Measurements from ENCODE around the gene ZNF565. TPM values are rescaled to one million over a fixed set of nuclear protein-coding genes. Genes with fewer than 3 reads are reported as not detected.
A peak's percentile ranks its signal among the peaks of the same experiment; 100 is the strongest.
"Not testable (repeated sequence)": the region's sequence is repeated elsewhere in the genome, so short reads cannot be mapped to it uniquely, and the experiment has no call there.

Gene ZNF565
- total and polyA plus RNA-seq, 8 donors, result 2.1 to 3.5 (median 2.6) TPM

- no peaks in the 10 kb centered on the region for H3K4me1 ChIP-seq
- no peak for ATAC-seq
- FAIRE-seq, result no peak
- no peak overlapping the region for H3K27ac ChIP-seq
- TF ChIP-seq CTCF (IDR thresholded peaks at IDR 0.05), result no peak
- intact Hi-C loops (cut with DNase I), result no loop called here
- no peaks in the 10 kb centered on the region for H3K27me3 ChIP-seq
- no peaks in the 10 kb centered on the region for H3K9me3 ChIP-seq
- no peak for DNase-seq
- 85% methylated on average over 17 of the region's 17 CpGs for WGBS, 2 donors
- H3K4me3 ChIP-seq, result no peak overlapping the region
- H3K36me3 ChIP-seq, result peaks cover 0 to 8% (median 4%) of the 10 kb centered on the region in 3 donors
These were observed 31.7 kb downstream of the ZNF565 start for GRCh38 chr19:36182612-36183244.

GRCh38 chr19:36179077-36179476 lies 35.4 kb downstream of the ZNF565 start:
- ATAC-seq; H3K36me3 ChIP-seq; H3K9me3 ChIP-seq; H3K4me3 ChIP-seq; intact Hi-C loops (cut with DNase I); FAIRE-seq; H3K27ac ChIP-seq; DNase-seq; H3K4me1 ChIP-seq; H3K27me3 ChIP-seq: not testable (repeated sequence)
- 36 to 65% methylated on average over 2 of the region's 2 CpGs for WGBS, 2 donors

- intact Hi-C loops (cut with DNase I), result loop anchor here in 1 of 3 donors (5.0 kb wide), 1 partner anchor 47 kb away; no protein-coding TSS in a partner anchor
- WGBS, 2 donors, result 66 to 72% methylated on average over 7 to 8 of the region's 8 CpGs
- not testable (repeated sequence) for H3K27ac ChIP-seq
These were observed 40.6 kb downstream of the ZNF565 start for GRCh38 chr19:36173846-36174245.

GRCh38 chr19:36172852-36173251 lies 41.6 kb downstream of the ZNF565 start:
- no peaks in the 10 kb centered on the region for H3K36me3 ChIP-seq
- H3K4me3 ChIP-seq, result no peak overlapping the region
- FAIRE-seq (no peak), DNase-seq (no peak), ATAC-seq (no peak)
- H3K27me3 ChIP-seq, result no peaks in the 10 kb centered on the region
- intact Hi-C loops (cut with DNase I), result loop anchor here in 1 of 3 donors (5.0 kb wide), 1 partner anchor 46 kb away; no protein-coding TSS in a partner anchor
- no peak overlapping the region for H3K27ac ChIP-seq
- H3K4me1 ChIP-seq, result peaks cover 0 to 5% (median 0%) of the 10 kb centered on the region in 3 donors
- no peak for TF ChIP-seq CTCF (IDR thresholded peaks at IDR 0.05)
- H3K9me3 ChIP-seq, result no peaks in the 10 kb centered on the region
- 69 to 83% methylated on average over 5 of the region's 5 CpGs for WGBS, 2 donors

More at GRCh38 chr19:36173846-36174245, 40.6 kb downstream of the ZNF565 start:
- not testable (repeated sequence) for H3K4me3 ChIP-seq, FAIRE-seq, ATAC-seq, H3K4me1 ChIP-seq, H3K9me3 ChIP-seq, H3K36me3 ChIP-seq, H3K27me3 ChIP-seq, DNase-seq

GRCh38 chr19:36169084-36169760 lies 45.2 kb downstream of the ZNF565 start:
- no peak for FAIRE-seq
- intact Hi-C loops (cut with DNase I), result loop anchor here in 1 of 3 donors (5.0 kb wide), 1 partner anchor 42 kb away; no protein-coding TSS in a partner anchor
- Histone ChIP-seq H3K4me1 (peaks cover 0 to 5% (median 0%) of the 10 kb centered on the region in 3 donors), H3K4me3 (no peak overlapping the region), H3K27me3 (no peaks in the 10 kb centered on the region), H3K27ac (peak overlapping the region in 3 of 4 donors; percentile 14 to 66 (median 65)), H3K9me3 (no peaks in the 10 kb centered on the region), H3K36me3 (no peaks in the 10 kb centered on the region)
- peak in 3 of 4 donors; percentile 44 to 54 (median 50) for ATAC-seq
- peak in 1 of 6 donors; percentile 17 for DNase-seq
- 35 to 37% methylated on average over 9 of the region's 9 CpGs for WGBS, 2 donors
- no peak for TF ChIP-seq CTCF (IDR thresholded peaks at IDR 0.05)

Data from pancreas (tissue), 10 donors.